IMR-90 (cell line): ENCODE data around the gene EBLN1. TPM values are rescaled to one million over a fixed set of nuclear protein-coding genes. Genes with fewer than 3 reads are reported as not detected.

Source experiments
- ATAC-seq: fragments of 200-7000 bp; cut with Tn5 transposase; 2 replicates; pipeline ENCODE4 v1.9.1; 2020; ENCODE audit warnings: low read depth, mild to moderate bottlenecking, moderate library complexity
- BruUV-seq: library from RNA; stranded (reverse); fragments of 400-500 nt; replicated peaks from 2 replicates; lab custom pipeline; 2021; lab: Mats Ljungman, UMichigan
- CTCF ChIA-PET: fragments of 300-600 bp; formaldehyde crosslinking; extraction: SDS; loops from one replicate; lab custom pipeline; 2021; ENCODE audit warnings: antibody characterized with exemption; lab: Yijun Ruan, JAX
- POLR2A ChIA-PET: fragments of 300-600 bp; sonication (Branson Sonifier 250); formaldehyde crosslinking; loops from one replicate; lab custom pipeline; 2022; ENCODE audit warnings: antibody characterized with exemption; ENCODE audit not compliant: unreplicated experiment; lab: Charles Lee
- DNase-seq: peaks from one replicate; pipeline ENCODE4 v3.0.0; 2013
- H2AFZ ChIP-seq: replicated peaks from 2 replicates; pipeline ENCODE3; 2013; ENCODE audit warnings: low read length, mild to moderate bottlenecking; ENCODE audit not compliant: poor library complexity
- H2AK5ac ChIP-seq: 2 replicates; pipeline ENCODE4 v1.6.1; 2013; ENCODE audit warnings: low read depth, low read length, inconsistent platforms
- H2AK9ac ChIP-seq: replicated peaks from 2 replicates; pipeline ENCODE3; 2013; ENCODE audit warnings: mild to moderate bottlenecking, low read depth, low read length, moderate library complexity; ENCODE audit not compliant: poor library complexity
- H2BK120ac ChIP-seq: 2 replicates; pipeline ENCODE4 v1.6.1; 2013; ENCODE audit warnings: low read depth, low read length, inconsistent platforms
- H2BK15ac ChIP-seq: 3 replicates; pipeline ENCODE4 v1.6.1; 2013; ENCODE audit warnings: low read depth, low read length, inconsistent platforms
- H2BK20ac ChIP-seq: 2 replicates; pipeline ENCODE4 v1.6.1; 2013; ENCODE audit warnings: low read depth, mild to moderate bottlenecking, inconsistent platforms, low read length, moderate library complexity
- H2BK5ac ChIP-seq: 2 replicates; pipeline ENCODE4 v1.6.1; 2013; ENCODE audit warnings: mild to moderate bottlenecking, low read depth, low read length, inconsistent platforms; ENCODE audit not compliant: poor library complexity, severe bottlenecking
- H3K14ac ChIP-seq: replicated peaks from 2 replicates; pipeline ENCODE4 v1.6.1; 2013; ENCODE audit warnings: low read depth, low read length, inconsistent platforms
- H3K18ac ChIP-seq: 2 replicates; pipeline ENCODE4 v1.6.1; 2013; ENCODE audit warnings: low read depth, low read length, control low read depth
- H3K23ac ChIP-seq: 2 replicates; pipeline ENCODE4 v1.6.1; 2013; ENCODE audit warnings: low read depth, low read length, inconsistent platforms
- H3K27ac ChIP-seq: 2 replicates; pipeline ENCODE4 v1.5.1; 2013; ENCODE audit warnings: mild to moderate bottlenecking, control low read depth, low read length; ENCODE audit not compliant: insufficient read depth
- H3K27me3 ChIP-seq: 2 replicates; pipeline ENCODE4 v1.6.1; 2013; ENCODE audit warnings: low read length; ENCODE audit not compliant: control insufficient read depth, insufficient read depth
- H3K36me3 ChIP-seq: 2 replicates; pipeline ENCODE4 v1.6.1; 2013; ENCODE audit warnings: low read length, mixed read lengths; ENCODE audit not compliant: control insufficient read depth, insufficient read depth
- H3K4ac ChIP-seq: 2 replicates; pipeline ENCODE4 v1.6.1; 2013; ENCODE audit warnings: low read depth, low read length, inconsistent platforms
- H3K4me1 ChIP-seq: 2 replicates; pipeline ENCODE4 v1.6.1; 2013; ENCODE audit warnings: low read length, mixed read lengths; ENCODE audit not compliant: control insufficient read depth, insufficient read depth
- H3K4me2 ChIP-seq: 2 replicates; pipeline ENCODE4 v1.6.1; 2013; ENCODE audit warnings: low read depth, mild to moderate bottlenecking, control low read depth, low read length, moderate library complexity
- H3K4me3 ChIP-seq: 2 replicates; pipeline ENCODE4 v1.5.1; 2013; ENCODE audit warnings: low read depth, mild to moderate bottlenecking, control low read depth, low read length, moderate library complexity; ENCODE audit not compliant: insufficient read depth
- H3K56ac ChIP-seq: 2 replicates; pipeline ENCODE4 v1.6.1; 2013; ENCODE audit warnings: low read length, inconsistent platforms; ENCODE audit not compliant: insufficient read depth; ENCODE audit errors: extremely low read depth
- H3K79me1 ChIP-seq, 2 experiments: 2 replicates each; pipeline ENCODE4 v1.6.1; 2013; ENCODE audit warnings: low read length in 2 of 2, inconsistent platforms in 1 of 2, low read depth in 1 of 2
- H3K9ac ChIP-seq: 2 replicates; pipeline ENCODE4 v1.6.1; 2013; ENCODE audit warnings: low read depth, low read length, control low read depth
- H3K9me1 ChIP-seq: 2 replicates; pipeline ENCODE4 v1.6.1; 2013; ENCODE audit warnings: low read length, inconsistent platforms; ENCODE audit not compliant: insufficient read depth
- H3K9me3 ChIP-seq: 2 replicates; pipeline ENCODE4 v1.6.1; 2013; ENCODE audit warnings: low read length; ENCODE audit not compliant: control insufficient read depth, insufficient read depth
- H4K20me1 ChIP-seq: 2 replicates; pipeline ENCODE4 v1.6.1; 2013; ENCODE audit warnings: low read length, inconsistent platforms; ENCODE audit not compliant: insufficient read depth
- H4K5ac ChIP-seq: 2 replicates; pipeline ENCODE4 v1.6.1; 2013; ENCODE audit warnings: mild to moderate bottlenecking, low read depth, low read length, control low read depth
- H4K8ac ChIP-seq, 2 experiments: 2 replicates each; pipeline ENCODE4 v1.6.1; 2013; ENCODE audit warnings: low read depth in 2 of 2, low read length in 2 of 2, control low read depth in 1 of 2, inconsistent platforms in 1 of 2
- H4K91ac ChIP-seq: 2 replicates; pipeline ENCODE4 v1.6.1; 2013; ENCODE audit warnings: low read depth, low read length, inconsistent platforms; ENCODE audit not compliant: insufficient read depth
- CEBPB ChIP-seq: IDR thresholded peaks from 2 replicates; pipeline ENCODE4 v1.6.1; 2012; ENCODE audit warnings: low read depth, low read length, improper control_type of control experiment
- MXI1 ChIP-seq: IDR thresholded peaks from 2 replicates; pipeline ENCODE4 v1.6.1; 2012; ENCODE audit warnings: low read depth, mild to moderate bottlenecking, low read length, moderate library complexity, borderline replicate concordance
- WGBS, 2 experiments: methylation state at CpG; one replicate each; pipeline versions ENCODE4 v1.1.5 to v1.1.7; 2013; ENCODE audit warnings: missing lambda C conversion rate in 2 of 2; ENCODE audit not compliant: insufficient read length in 1 of 2; ENCODE audit errors: extremely low coverage in 2 of 2; 5-methylcytosine and 5-hydroxymethylcytosine counted together
- dilution Hi-C: fragments of 300-500 bp; cut with HindIII; formaldehyde crosslinking; loops from one replicate; pipeline ENCODE4 v1.14.3; 2018; ENCODE audit warnings: low sequenced_read_pairs; ENCODE audit not compliant: unreplicated experiment
- in situ Hi-C: fragments of 300-500 bp; cut with MboI; formaldehyde crosslinking; loops from 3 replicates; pipeline ENCODE4 v1.14.3; 2019; ENCODE audit warnings: low sequenced_read_pairs, inconsistent platforms, mixed read lengths
- intact Hi-C: fragments of 100-400 bp; cut with micrococcal nuclease; formaldehyde crosslinking; loops from 2 replicates; pipeline ENCODE4 v1.10.0; 2022
- polyA plus RNA-seq, 3 experiments: library from polyadenylated mRNA; depleted of rRNA; stranded (reverse); fragments of >200 nt; gene quantifications; 2 replicates each; pipeline ENCODE4 v1.2.3, GENCODE V29; 2012; ENCODE audit warnings: low replicate concordance in 1 of 3
- total RNA-seq: library from RNA; depleted of rRNA; stranded (reverse); fragments of >200 nt; gene quantifications from 2 replicates; pipeline ENCODE4 v1.2.3, GENCODE V29; 2012
- TF ChIP-seq, protein P1 (sequence below): fragments of 150-350 bp; IDR thresholded peaks from 2 replicates; pipeline ENCODE4 v1.6.1; 2016; ENCODE audit warnings: low read depth, mild to moderate bottlenecking, low read length, moderate library complexity, borderline replicate concordance

EBLN1 gene
- total and polyA plus RNA-seq, 2 of the 4 experiments (the other 2 are of a cell fraction), result not detected

DNA sequence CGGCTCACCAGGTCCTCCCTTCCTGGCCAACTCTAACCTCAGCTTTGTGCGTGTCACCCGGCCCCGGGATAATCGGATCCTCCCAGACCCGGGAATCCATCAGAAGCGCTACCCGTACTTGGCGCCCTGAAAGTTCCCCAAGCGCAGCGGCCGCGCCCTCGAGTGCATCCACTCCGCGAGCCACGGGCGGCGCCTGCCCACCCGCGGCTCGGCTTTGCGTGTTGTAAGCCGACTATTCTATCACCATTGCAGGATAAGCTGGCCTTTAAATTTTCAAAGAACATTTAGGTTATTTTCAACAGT lies 35.7 kb upstream of the EBLN1 start:
- TF ChIP-seq, protein P1, sequence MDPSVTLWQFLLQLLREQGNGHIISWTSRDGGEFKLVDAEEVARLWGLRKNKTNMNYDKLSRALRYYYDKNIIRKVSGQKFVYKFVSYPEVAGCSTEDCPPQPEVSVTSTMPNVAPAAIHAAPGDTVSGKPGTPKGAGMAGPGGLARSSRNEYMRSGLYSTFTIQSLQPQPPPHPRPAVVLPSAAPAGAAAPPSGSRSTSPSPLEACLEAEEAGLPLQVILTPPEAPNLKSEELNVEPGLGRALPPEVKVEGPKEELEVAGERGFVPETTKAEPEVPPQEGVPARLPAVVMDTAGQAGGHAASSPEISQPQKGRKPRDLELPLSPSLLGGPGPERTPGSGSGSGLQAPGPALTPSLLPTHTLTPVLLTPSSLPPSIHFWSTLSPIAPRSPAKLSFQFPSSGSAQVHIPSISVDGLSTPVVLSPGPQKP, result no peak
- TF ChIP-seq CEBPB (no peak), MXI1 (no peak)
- Histone ChIP-seq H3K4me3 (no peak overlapping the region), H3K4me2 (no peak overlapping the region)

More for the DNA sequence above, 35.7 kb upstream of the EBLN1 start:
- H3K18ac ChIP-seq, result no peak overlapping the region
- H2BK20ac ChIP-seq, result no peak overlapping the region
- no peak for DNase-seq
- no peak overlapping the region for H2BK120ac ChIP-seq
- no peaks in the 10 kb centered on the region for H3K36me3 ChIP-seq
- H3K23ac ChIP-seq, result no peak overlapping the region
- peaks cover 14% of the 10 kb centered on the region for H3K27me3 ChIP-seq
- H3K9me3 ChIP-seq, result no peaks in the 10 kb centered on the region
- no peak overlapping the region for H3K27ac ChIP-seq
- no peak overlapping the region for H2BK15ac ChIP-seq
- POLR2A ChIA-PET, result no interaction called here
- peak overlapping the region; percentile 65 for H2AFZ ChIP-seq
- no peaks in the 10 kb centered on the region for H3K4me1 ChIP-seq
- H3K4ac ChIP-seq, result no peak overlapping the region
- no peak overlapping the region for H3K14ac ChIP-seq
- H3K9ac ChIP-seq, result no peak overlapping the region
- CTCF ChIA-PET, result no interaction called here
- no peaks in the 10 kb centered on the region for H3K79me1 ChIP-seq
- WGBS, 2 experiments, result 73% methylated on average over 15 of the region's 24 CpGs; no CpG with 5 or more reads in 1 of the 2 experiments
- ATAC-seq, result no peak
- no peak overlapping the region for H2AK9ac ChIP-seq
- dilution Hi-C loops (no loop called here), in situ Hi-C loops (no loop called here), intact Hi-C loops (no loop called here)
- H3K56ac ChIP-seq, result no peak overlapping the region
- no peaks in the 10 kb centered on the region for H4K20me1 ChIP-seq
- no peak overlapping the region for H4K5ac ChIP-seq
- no peak overlapping the region for H4K8ac ChIP-seq
- H2BK5ac ChIP-seq, result no peak overlapping the region
- no peaks in the 10 kb centered on the region for H3K9me1 ChIP-seq
- no peak overlapping the region for H4K91ac ChIP-seq
- H2AK5ac ChIP-seq, result no peak overlapping the region
- no TSS peak for BruUV-seq
